ENCODE results near the gene CCDC27.

CCDC27 gene

DNA sequence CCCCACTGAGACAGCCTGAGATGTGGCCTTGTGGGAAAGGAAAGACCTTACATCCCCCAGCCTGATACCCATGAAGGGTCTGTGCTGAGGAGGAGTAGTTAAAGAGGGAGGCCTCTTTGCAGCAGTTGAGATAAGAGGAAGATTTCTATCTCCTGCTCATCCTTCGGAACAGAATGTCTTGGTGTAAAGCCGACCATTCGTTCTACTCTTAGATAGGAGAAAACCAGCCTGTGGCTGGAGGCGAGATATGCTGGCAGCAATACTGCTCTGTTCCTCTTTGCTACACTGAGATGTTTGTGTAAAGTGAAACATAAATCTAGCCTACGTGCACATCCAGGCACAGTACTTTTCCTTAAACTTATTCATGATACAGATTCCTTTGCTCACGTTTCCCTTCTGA is 1.5 kb upstream of the CCDC27 start:
- H3K9me3 Mint-ChIP-seq = no peaks in the 10 kb centered on the region
- H3K4me3 Mint-ChIP-seq = no peak overlapping the region
- peaks cover 25% of the 10 kb centered on the region for H3K27me3 Mint-ChIP-seq
- H3K36me3 Mint-ChIP-seq = no peaks in the 10 kb centered on the region
- peaks cover 20% of the 10 kb centered on the region for H3K4me1 Mint-ChIP-seq
- no peak for ATAC-seq
- no peak overlapping the region for H3K27ac Mint-ChIP-seq

DNA sequence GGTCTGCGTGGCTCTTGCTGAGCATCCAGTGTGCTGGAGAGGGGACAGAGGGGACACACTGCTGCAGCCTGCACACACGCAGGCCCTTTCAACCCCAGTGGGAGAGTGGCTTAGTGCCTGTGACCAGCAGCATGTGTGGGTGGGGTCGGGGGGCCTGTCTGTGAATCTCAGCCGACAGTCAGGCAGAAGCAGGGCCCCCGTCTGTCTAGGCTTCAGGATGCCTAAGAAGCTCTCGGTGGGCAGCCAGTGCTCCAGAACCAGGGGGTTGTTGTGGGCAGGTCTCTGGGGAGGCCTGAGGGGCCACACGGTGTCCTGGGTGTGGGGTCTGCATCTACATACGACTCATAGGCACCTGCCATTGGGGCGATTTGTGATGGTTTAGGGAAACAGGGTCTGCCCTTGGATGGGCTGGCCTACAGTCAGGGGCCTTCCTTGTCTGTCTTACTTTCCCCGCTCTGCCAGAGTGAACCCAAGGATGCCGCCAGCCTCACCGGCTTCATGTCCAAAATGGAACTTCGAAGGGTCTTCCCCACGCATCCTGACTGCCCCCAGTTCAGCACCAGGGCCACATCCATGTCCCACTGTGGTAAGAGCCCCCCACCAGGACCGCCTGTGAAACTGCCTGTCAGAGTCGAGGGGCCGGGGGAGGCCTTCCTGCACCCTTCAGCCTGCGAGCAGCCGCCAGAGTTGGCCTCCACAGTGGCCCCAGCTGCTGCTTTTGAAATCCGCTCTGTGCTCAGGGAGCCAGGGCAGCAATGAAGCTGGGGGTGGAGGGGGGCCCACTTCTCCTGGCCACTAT is 1.6 kb downstream of the CCDC27 start:
- Mint-ChIP-seq H3K36me3 (no peaks in the 10 kb centered on the region), H3K27ac (no peak overlapping the region), H3K27me3 (peaks cover 46% of the 10 kb centered on the region), H3K4me1 (no peaks in the 10 kb centered on the region), H3K9me3 (no peaks in the 10 kb centered on the region), H3K4me3 (no peak overlapping the region)
- ATAC-seq = no peak

DNA sequence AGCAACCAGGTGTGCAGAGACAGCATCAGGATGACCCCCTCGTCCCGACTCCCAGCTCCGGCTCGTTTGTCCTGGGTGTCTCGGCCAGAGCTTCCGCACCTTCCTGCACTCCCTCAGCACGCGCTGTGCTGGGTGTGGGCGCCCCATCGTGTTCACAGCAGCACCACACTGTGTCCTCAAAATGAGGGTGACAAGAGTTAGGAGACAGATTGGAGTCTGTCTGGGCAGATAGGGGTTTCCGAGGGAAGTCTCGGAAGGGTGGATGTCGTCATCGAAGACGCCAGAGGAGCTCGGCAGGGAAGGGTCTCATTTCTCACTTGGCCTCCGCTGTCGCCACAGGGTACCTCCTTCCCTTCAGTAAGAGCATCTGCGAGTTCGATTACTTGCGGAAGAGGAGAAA is 4.1 kb downstream of the CCDC27 start:
- H3K27ac Mint-ChIP-seq = no peak overlapping the region
- H3K27me3 Mint-ChIP-seq = peaks cover 68% of the 10 kb centered on the region
- H3K36me3 Mint-ChIP-seq = no peaks in the 10 kb centered on the region
- no peak for ATAC-seq
- H3K4me1 Mint-ChIP-seq = no peaks in the 10 kb centered on the region
- no peak overlapping the region for H3K4me3 Mint-ChIP-seq
- H3K9me3 Mint-ChIP-seq = no peaks in the 10 kb centered on the region

DNA sequence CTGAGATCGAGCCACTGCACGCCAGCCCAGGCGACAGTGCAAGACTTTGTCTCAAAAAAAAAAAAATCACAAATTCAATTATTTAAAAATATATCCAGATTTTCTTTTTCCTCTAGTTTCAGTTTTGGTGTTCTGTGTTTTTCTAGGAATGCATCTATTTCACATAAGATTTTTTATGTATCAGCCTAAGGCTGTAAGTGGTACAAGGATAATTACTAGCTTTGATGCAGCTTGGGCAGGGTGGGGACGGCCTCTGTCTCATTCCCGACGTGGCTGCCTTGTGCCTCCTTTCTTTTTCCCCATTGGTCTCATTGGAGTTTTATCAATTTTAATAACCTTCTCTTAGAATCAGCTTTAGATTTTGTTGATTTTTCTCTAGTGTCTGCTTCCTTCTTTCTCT is 6.9 kb downstream of the CCDC27 start:
- no peaks in the 10 kb centered on the region for H3K36me3 Mint-ChIP-seq
- no peak for ATAC-seq
- H3K27me3 Mint-ChIP-seq = peaks cover 76% of the 10 kb centered on the region
- no peaks in the 10 kb centered on the region for H3K4me1 Mint-ChIP-seq
- H3K9me3 Mint-ChIP-seq = no peaks in the 10 kb centered on the region
- H3K4me3 Mint-ChIP-seq = no peak overlapping the region
- no peak overlapping the region for H3K27ac Mint-ChIP-seq

DNA sequence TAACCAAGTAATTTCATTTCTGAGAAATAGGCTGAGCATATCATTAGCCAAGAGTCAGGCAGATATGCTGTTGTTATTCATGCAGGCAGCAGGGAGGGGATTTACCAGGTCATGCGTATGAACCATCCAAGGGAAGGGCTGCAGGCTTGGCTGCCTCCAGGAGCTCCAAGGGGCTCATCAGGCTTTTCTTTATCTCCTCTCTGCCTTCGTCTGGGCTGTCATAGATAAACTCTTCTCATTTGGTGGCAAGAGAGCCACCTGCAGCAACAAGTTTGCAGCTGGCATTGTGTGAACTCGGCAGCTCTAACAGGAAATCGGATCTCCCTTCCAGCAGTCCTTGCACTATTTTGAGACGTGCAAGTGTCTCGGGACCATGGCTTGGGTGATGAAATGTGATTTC is 7.5 kb downstream of the CCDC27 start:
- H3K27me3 Mint-ChIP-seq = peaks cover 83% of the 10 kb centered on the region
- no peaks in the 10 kb centered on the region for H3K4me1 Mint-ChIP-seq
- H3K36me3 Mint-ChIP-seq = no peaks in the 10 kb centered on the region
- H3K9me3 Mint-ChIP-seq = no peaks in the 10 kb centered on the region
- no peak overlapping the region for H3K27ac Mint-ChIP-seq
- no peak overlapping the region for H3K4me3 Mint-ChIP-seq
- ATAC-seq = no peak

DNA sequence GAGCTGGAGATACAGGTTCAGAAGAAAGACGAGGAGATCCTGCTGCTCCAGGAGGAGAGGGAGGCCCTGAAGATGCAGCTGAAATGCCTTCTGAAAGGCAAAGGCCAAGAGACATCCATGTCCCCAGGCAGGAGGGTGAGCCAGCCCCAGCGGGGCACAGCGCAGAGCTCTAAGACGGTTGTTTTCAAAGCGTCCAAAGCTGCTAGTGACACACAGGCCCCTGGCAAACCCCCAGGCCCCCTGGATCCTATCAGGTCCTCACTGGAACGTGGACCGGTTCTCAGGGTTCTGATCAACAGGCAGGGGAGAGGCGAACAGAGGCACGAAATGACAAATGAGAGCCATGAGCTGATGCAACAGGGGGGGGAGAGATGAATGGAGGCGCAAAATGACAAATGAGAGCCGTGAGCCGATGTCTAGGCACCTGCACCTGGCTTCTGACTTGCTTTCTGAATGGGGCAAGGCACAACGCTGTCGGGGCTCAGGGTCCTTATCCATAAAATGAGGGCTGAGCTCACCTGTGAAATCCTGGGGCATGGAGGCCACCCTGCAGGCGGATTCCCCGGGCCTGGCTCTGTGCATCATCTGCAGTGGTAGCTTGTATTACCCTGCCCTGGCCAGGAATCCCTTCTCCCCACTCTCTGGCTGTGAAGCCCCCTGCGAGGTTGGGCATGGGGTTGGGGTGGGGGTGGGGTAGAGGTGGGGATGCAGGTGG is 9.2 kb downstream of the CCDC27 start:
- no peak overlapping the region for H3K4me3 Mint-ChIP-seq
- no peaks in the 10 kb centered on the region for H3K9me3 Mint-ChIP-seq
- H3K36me3 Mint-ChIP-seq = no peaks in the 10 kb centered on the region
- no peak overlapping the region for H3K27ac Mint-ChIP-seq
- H3K27me3 Mint-ChIP-seq = peaks cover 66% of the 10 kb centered on the region
- no peaks in the 10 kb centered on the region for H3K4me1 Mint-ChIP-seq
- ATAC-seq = no peak

DNA sequence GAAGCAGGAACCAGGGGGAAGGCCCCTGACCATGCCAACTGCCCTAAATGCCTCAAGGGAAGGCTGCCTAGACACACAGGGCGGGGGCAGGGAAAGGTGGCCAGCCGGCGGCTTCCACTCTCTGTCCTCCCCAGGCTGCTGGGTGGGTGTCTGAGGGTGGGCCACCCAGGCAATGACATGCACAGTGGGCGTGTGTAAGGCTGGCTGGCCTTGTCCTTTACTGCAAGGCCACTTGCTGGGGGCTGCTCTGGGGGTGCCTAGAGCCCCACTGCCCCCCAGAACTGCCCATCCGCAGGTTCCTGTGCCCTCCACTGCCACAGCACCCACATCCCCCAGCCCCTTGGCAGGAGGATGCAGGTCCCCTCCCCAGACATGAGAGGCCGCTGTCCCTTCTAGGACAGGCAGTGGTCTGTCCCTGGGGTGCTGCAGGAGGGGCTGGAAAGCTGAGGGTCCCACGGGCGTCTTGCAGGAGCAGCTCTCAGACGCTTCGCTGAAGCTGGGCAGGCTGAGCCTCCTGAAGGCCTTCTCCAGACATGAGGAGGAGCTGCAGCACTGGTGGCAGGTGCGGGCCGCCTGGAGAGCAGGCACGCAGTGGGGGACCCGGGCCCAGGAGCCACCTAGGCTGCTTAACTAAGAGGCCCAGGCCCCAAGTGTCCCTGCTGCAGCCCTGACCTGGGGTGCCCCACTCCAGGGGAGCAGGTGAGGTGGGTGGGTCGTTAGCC is 10.1 kb downstream of the CCDC27 start:
- Mint-ChIP-seq H3K27me3 (peaks cover 65% of the 10 kb centered on the region), H3K4me3 (no peak overlapping the region)

DNA sequence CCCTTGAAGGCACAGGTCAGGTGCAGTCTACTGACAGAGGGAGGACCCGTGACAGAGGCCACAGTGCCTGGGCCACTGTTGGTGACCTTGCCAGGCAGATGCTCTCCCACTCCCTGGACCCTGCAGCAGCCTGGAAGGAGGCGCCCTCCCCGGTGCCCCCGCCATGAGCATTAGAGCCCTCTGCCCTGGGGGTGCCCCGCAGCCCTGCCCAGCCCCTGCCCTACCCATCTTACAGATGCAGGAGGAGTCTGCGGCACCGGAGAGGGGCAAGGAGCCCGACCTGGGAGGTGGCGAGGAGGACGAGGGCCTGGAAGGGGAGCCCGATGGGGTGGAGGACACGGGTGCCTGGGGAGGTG is 10.6 kb downstream of the CCDC27 start:
- Mint-ChIP-seq H3K36me3 (no peaks in the 10 kb centered on the region), H3K27me3 (peaks cover 71% of the 10 kb centered on the region), H3K9me3 (no peaks in the 10 kb centered on the region), H3K27ac (no peak overlapping the region), H3K4me1 (no peaks in the 10 kb centered on the region), H3K4me3 (no peak overlapping the region)
- peak; percentile 25 for ATAC-seq

More for the DNA sequence above, 10.1 kb downstream of the CCDC27 start:
- Mint-ChIP-seq H3K27ac (no peak overlapping the region), H3K9me3 (no peaks in the 10 kb centered on the region), H3K36me3 (no peaks in the 10 kb centered on the region), H3K4me1 (no peaks in the 10 kb centered on the region)
- ATAC-seq = peak; percentile 35

DNA sequence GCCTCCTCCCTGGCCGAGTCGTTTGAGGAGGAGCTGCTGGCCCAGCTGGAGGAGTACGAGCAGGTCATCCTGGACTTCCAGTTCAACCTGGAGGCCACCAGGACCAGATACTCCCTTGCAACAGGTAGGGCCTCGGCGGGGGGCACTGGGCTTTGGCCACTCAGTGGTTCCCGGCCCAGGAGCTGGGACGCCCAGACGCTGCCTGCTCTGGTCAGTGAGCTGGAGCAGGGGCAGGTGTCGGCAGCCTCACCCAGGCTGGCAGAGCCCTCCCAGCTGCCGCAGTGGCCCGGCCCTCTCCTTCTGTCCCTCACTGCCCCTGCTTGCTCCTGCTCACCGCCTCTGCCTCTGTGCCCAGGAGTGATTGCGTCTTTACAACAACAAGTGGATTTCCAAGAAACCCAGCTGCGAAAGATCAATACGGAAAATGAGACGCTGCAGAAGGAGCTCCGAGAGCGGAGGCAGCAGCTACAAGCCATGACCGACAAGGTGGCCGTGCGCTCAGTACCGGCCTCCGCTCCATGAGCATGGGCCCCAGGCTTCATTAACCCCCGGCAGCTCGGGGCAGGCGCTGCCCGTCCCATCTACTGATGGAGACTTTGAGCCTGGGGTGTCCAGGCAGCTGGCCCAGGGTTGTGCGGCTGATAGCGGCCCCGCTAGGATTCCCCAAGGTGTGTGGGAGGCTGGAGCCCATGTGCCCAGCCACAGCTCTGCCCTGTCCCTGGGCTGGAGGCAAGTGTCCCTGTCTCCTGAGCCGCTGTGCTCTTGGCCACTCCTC is 11.3 kb downstream of the CCDC27 start:
- Mint-ChIP-seq H3K4me1 (no peaks in the 10 kb centered on the region), H3K36me3 (no peaks in the 10 kb centered on the region), H3K4me3 (no peak overlapping the region), H3K9me3 (no peaks in the 10 kb centered on the region), H3K27ac (no peak overlapping the region), H3K27me3 (peaks cover 68% of the 10 kb centered on the region)
- ATAC-seq = peak; percentile 13

DNA sequence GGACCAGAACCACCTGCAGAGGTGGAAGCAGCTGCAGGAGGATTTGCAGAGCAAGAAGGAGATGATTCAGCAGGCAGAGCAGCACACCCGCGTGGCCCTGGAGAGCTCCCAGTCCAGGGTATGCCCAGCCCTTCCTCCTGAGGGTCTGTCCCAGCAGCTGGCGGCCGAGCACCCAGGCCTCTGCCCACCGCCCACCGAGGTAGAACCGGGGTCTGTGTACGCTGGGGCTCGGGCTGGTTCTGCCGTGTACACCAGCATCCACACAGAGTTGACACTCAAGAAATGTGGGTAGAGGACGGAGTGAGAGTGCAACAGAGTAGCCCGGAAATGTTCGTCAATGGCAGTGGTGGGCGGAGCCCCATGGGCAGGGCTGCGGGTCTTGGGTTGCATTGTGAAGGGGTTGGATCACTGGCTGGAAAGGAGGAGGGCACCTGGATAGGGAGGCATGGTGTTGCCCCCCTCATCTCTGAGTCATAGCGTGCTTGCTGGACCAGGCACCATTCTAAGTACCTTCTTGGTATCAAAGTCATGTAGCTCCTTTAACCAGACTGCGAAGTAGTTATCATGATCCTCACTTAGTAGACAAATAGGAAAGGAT is 15.2 kb downstream of the CCDC27 start:
- ATAC-seq = no peak
- Mint-ChIP-seq H3K27ac (no peak overlapping the region), H3K36me3 (no peaks in the 10 kb centered on the region), H3K4me1 (peaks cover 18% of the 10 kb centered on the region), H3K4me3 (no peak overlapping the region), H3K27me3 (peaks cover 33% of the 10 kb centered on the region), H3K9me3 (no peaks in the 10 kb centered on the region)

DNA sequence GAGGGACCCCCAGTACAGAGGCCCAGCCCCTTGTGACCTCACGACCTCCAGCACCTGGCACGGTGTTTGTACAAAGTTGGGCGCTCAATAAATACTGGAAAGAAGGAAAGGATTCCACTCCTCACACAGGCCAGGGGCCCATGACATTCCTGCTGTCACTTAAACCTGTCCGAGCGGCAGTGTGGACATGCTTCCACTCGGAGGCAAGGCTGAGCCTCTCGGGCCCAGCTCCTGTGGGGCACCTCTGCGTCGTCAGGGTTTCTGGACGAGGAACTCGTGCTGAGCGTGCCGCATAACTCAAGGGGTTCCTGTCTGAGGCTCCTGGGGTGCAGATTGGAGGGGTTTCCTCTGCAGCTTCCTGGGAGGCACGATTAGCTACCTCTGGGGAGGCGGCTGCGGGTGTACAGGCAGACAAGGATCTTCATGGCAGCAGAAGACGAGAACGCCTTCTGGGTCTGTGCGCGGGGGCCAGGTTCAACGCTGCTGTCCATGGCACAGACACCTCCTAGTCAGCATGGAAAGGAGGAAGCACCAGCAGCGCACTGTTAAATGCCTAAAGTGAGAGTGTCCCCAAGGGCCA is 16.7 kb downstream of the CCDC27 start:
- peaks cover 24% of the 10 kb centered on the region for H3K4me1 Mint-ChIP-seq
- no peak overlapping the region for H3K4me3 Mint-ChIP-seq
- no peak overlapping the region for H3K27ac Mint-ChIP-seq
- H3K36me3 Mint-ChIP-seq = no peaks in the 10 kb centered on the region
- H3K27me3 Mint-ChIP-seq = peaks cover 21% of the 10 kb centered on the region
- no peaks in the 10 kb centered on the region for H3K9me3 Mint-ChIP-seq
- no peak for ATAC-seq

DNA sequence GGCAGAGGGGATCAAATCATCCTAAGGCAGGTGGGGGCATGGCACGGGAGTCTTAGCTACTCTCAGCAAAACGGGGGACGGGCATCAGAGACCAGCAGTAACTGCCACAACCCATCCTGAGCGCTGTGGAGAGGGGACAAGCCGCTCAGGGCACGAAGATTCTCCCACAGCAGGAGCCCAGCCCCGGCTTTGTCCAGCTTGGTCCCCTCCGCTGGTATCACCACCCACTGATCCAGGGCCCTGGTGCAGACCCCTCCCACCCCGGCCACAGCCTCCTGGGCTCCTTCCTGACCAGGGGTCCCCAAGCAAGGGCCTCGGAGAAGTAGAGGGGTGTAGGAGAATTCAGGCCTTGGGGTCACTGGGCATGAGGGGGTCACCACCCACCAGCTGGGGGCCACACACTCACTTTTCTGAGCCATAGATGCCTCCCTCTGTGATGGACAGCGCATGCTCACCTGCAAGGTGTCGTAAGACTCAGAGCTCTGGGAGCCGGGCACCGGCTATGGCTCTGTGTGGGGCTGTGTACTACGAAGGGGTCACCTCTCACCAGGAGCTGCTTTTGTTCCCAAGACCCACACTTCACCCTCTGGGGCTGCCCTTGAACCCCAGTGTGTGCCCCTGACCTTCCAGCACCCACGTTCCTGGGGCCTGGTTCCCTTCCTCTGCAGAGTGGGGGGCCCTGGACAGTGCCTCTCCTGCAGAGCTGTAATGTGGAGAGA is 18.0 kb downstream of the CCDC27 start:
- H3K36me3 Mint-ChIP-seq = no peaks in the 10 kb centered on the region
- H3K27ac Mint-ChIP-seq = no peak overlapping the region
- peaks cover 12% of the 10 kb centered on the region for H3K27me3 Mint-ChIP-seq
- no peak overlapping the region for H3K4me3 Mint-ChIP-seq
- ATAC-seq = no peak
- H3K4me1 Mint-ChIP-seq = peaks cover 28% of the 10 kb centered on the region
- H3K9me3 Mint-ChIP-seq = no peaks in the 10 kb centered on the region

DNA sequence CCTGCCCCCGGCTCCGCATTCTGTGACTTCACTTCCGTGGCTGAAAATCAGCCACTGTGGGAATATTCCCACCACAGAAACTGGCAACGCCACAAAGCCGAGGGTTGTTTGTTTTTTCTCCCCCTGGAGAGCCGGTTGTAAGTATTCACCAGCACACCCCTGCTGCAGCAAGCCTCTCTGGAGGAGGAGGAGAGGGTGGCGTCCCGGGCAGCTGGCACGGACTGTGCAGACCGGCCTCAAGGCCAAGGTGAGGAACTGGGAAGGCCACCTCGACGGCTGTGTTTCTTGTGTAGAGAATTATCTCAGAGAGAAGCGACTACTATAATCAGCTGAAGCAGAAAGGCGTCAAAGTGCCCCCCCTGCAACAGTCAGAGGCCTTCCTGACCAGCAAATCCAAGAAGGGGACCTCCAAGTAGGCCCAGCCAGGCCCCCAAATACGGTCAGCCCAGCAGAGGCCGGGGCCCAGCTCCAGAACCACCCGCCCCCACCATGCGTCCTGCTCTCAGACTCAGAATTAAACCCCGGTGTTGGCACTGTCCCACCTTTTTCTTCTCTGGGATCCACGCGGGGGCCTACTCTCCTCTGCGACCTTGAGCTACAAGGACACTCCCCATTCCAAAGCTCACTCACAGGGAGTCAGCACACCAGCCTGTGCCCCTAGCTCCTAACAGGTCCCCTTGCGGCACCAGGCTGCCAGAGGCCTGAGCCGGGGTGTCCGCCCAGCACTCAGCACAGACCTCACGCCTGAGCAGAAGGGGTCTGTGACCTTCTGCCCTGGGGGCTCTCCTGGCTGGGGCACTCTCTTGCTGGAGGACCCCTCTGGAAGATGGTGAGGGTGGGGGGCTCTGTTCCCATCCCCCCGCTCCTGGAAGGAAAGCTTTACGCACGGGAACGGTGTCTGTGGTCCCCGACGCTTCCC is 19.1 kb downstream of the CCDC27 start:
- H3K36me3 Mint-ChIP-seq = no peaks in the 10 kb centered on the region
- no peak for ATAC-seq
- no peaks in the 10 kb centered on the region for H3K9me3 Mint-ChIP-seq
- peak overlapping the region; percentile 69 for H3K27ac Mint-ChIP-seq
- peaks cover 40% of the 10 kb centered on the region for H3K4me1 Mint-ChIP-seq
- H3K4me3 Mint-ChIP-seq = peak overlapping the region; percentile 80
- H3K27me3 Mint-ChIP-seq = peaks cover 12% of the 10 kb centered on the region

Data from stimulated activated memory B cell treated with anti-CD40 and anti-IgM and Interleukin-4, amounts not matched to agents 10 μg/mL and 1 μg/mL and 100 μg/mL, for 72 hours (primary cell).